Neural cell (in vitro differentiated cells): ENCODE results near the gene KCNJ5. TPM values are rescaled to one million over a fixed set of nuclear protein-coding genes. Genes with fewer than 3 reads are reported as not detected.

Source experiments
- H2AFZ ChIP-seq: fragments of 200-600, 300-800 bp; sonication (generic), shearing (Covaris generic); 2 replicates; pipeline ENCODE4 v1.6.0; 2014; ENCODE audit warnings: low read depth, mild to moderate bottlenecking, antibody characterized with exemption, low read length, moderate library complexity
- H3F3A ChIP-seq: fragments of 200-600 bp; shearing (Covaris generic); 2 replicates; pipeline ENCODE4 v1.6.1; 2016; ENCODE audit warnings: mild to moderate bottlenecking, moderate library complexity, mixed read lengths, antibody characterized with exemption, low read length; ENCODE audit not compliant: insufficient read depth, poor library complexity, severe bottlenecking
- H3K27ac ChIP-seq: fragments of 200-600, 300-800 bp; sonication (generic), shearing (Covaris generic); 2 replicates; pipeline ENCODE4 v1.5.1; 2014; ENCODE audit warnings: mild to moderate bottlenecking, low read length, moderate library complexity
- H3K27me3 ChIP-seq: fragments of 300-800, 200-600 bp; sonication (generic), shearing (Covaris generic); 2 replicates; pipeline ENCODE4 v1.6.0; 2014; ENCODE audit warnings: mild to moderate bottlenecking, low read depth, low read length, moderate library complexity; ENCODE audit not compliant: insufficient read depth
- H3K36me3 ChIP-seq: fragments of 300-800, 200-600 bp; sonication (generic), shearing (Covaris generic); 2 replicates; pipeline ENCODE4 v1.5.1; 2014; ENCODE audit warnings: mild to moderate bottlenecking, antibody characterized with exemption, low read length, moderate library complexity; ENCODE audit not compliant: insufficient read depth
- H3K4me2 ChIP-seq: fragments of 300-800, 200-600 bp; sonication (generic), shearing (Covaris generic); 2 replicates; pipeline ENCODE4 v1.6.0; 2014; ENCODE audit warnings: mild to moderate bottlenecking, low read length
- H3K4me3 ChIP-seq: fragments of 300-800, 200-600 bp; sonication (generic), shearing (Covaris generic); 2 replicates; pipeline ENCODE4 v1.5.1; 2014; ENCODE audit warnings: mild to moderate bottlenecking, low read length, moderate library complexity
- H3K79me2 ChIP-seq: fragments of 200-600 bp; shearing (Covaris generic); replicated peaks from 2 replicates; pipeline ENCODE4 v1.6.0; 2014; ENCODE audit warnings: mild to moderate bottlenecking, low read length, moderate library complexity; ENCODE audit not compliant: insufficient read depth
- H3K9ac ChIP-seq: fragments of 300-800, 200-600 bp; sonication (generic), shearing (Covaris generic); 2 replicates; pipeline ENCODE4 v1.6.1; 2016; ENCODE audit warnings: mild to moderate bottlenecking, low read length, mixed read lengths
- H3K9me2 ChIP-seq: fragments of 200-600 bp; shearing (Covaris generic); 2 replicates; pipeline ENCODE4 v1.6.1; 2016; ENCODE audit warnings: mild to moderate bottlenecking, low read length, mixed read lengths; ENCODE audit not compliant: insufficient read depth
- H3K9me3 ChIP-seq: fragments of 200-600, 300-800 bp; sonication (generic), shearing (Covaris generic); 2 replicates; pipeline ENCODE4 v1.6.1; 2016; ENCODE audit warnings: mild to moderate bottlenecking, mixed run types, low read length, moderate library complexity, mixed read lengths
- H4K20me1 ChIP-seq: fragments of 200-600 bp; shearing (Covaris generic); 2 replicates; pipeline ENCODE4 v1.6.1; 2016; ENCODE audit warnings: mild to moderate bottlenecking, mixed run types; ENCODE audit not compliant: insufficient read depth
- EP300 ChIP-seq: fragments of 450-650 bp; conservative IDR thresholded peaks from 2 replicates; pipeline ENCODE4 v1.6.1; 2014; ENCODE audit warnings: antibody characterized with exemption, mild to moderate bottlenecking, moderate library complexity; ENCODE audit not compliant: poor library complexity, severe bottlenecking
- EZH2 ChIP-seq: fragments of 200-600, 300-800 bp; shearing (Covaris generic), sonication (generic); IDR thresholded peaks from 2 replicates; pipeline ENCODE4 v1.6.1; 2014; ENCODE audit warnings: antibody characterized with exemption, low read length, borderline replicate concordance, mild to moderate bottlenecking; ENCODE audit not compliant: insufficient read depth, poor library complexity, severe bottlenecking
- MXI1 ChIP-seq: fragments of 450-650 bp; conservative IDR thresholded peaks from 2 replicates; pipeline ENCODE4 v1.6.1; 2014; ENCODE audit warnings: antibody characterized with exemption, mild to moderate bottlenecking; ENCODE audit not compliant: poor library complexity, severe bottlenecking
- POLR2AphosphoS5 ChIP-seq: IDR thresholded peaks from 2 replicates; pipeline ENCODE4 v1.6.1; 2012
- RAD21 ChIP-seq: fragments of 450-650 bp; conservative IDR thresholded peaks from 2 replicates; pipeline ENCODE4 v1.6.1; 2014; ENCODE audit warnings: antibody characterized with exemption, mild to moderate bottlenecking, moderate library complexity
- SMC3 ChIP-seq: fragments of 450-650 bp; conservative IDR thresholded peaks from 2 replicates; pipeline ENCODE4 v1.6.1; 2014; ENCODE audit warnings: antibody characterized with exemption, mild to moderate bottlenecking, moderate library complexity; ENCODE audit not compliant: poor library complexity
- TAF1 ChIP-seq: IDR thresholded peaks from 2 replicates; pipeline ENCODE4 v1.6.1; 2012; ENCODE audit warnings: low read depth
- polyA plus RNA-seq: library from polyadenylated mRNA; depleted of rRNA; stranded (reverse); fragments of >200 nt; gene quantifications from 2 replicates; pipeline ENCODE4 v1.2.3, GENCODE V29; 2014
- TF ChIP-seq, protein P1 (sequence below): fragments of 450-650 bp; IDR thresholded peaks from 2 replicates; pipeline ENCODE4 v1.5.1; 2014; ENCODE audit warnings: antibody characterized with exemption, mild to moderate bottlenecking, moderate library complexity; ENCODE audit not compliant: poor library complexity, severe bottlenecking
- TF ChIP-seq, protein P2 (sequence below): IDR thresholded peaks from 2 replicates; pipeline ENCODE4 v1.6.1; 2012; ENCODE audit warnings: borderline replicate concordance

The KCNJ5 gene
- polyA plus RNA-seq, 1 donor from 2014 or later = 1.1 TPM

DNA sequence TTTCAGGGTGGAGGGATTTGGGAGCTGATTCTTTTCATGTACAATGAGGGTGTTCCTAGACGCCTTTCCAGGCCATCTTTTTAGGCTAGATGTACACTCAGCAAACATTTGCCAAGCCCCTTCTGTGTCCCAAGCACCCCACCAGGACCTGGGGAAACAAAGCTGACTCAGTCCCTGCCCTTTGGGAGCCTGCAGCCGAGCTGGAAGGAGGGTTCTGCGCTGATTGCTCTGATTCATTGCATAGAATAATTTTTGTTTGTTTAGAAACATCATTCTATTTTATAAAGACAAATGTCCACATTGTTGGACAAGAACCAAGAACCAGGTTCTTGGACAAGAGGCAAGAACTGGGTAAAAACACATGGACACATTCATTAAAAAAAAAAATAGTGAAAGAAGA lies 34.8 kb downstream of the KCNJ5 start:
- no peaks in the 10 kb centered on the region for H3K36me3 ChIP-seq
- TF ChIP-seq EZH2 (no peak), MXI1 (no peak), SMC3 (no peak), POLR2AphosphoS5 (no peak), EP300 (no peak), RAD21 (no peak), TAF1 (no peak)
- TF ChIP-seq, protein P1, sequence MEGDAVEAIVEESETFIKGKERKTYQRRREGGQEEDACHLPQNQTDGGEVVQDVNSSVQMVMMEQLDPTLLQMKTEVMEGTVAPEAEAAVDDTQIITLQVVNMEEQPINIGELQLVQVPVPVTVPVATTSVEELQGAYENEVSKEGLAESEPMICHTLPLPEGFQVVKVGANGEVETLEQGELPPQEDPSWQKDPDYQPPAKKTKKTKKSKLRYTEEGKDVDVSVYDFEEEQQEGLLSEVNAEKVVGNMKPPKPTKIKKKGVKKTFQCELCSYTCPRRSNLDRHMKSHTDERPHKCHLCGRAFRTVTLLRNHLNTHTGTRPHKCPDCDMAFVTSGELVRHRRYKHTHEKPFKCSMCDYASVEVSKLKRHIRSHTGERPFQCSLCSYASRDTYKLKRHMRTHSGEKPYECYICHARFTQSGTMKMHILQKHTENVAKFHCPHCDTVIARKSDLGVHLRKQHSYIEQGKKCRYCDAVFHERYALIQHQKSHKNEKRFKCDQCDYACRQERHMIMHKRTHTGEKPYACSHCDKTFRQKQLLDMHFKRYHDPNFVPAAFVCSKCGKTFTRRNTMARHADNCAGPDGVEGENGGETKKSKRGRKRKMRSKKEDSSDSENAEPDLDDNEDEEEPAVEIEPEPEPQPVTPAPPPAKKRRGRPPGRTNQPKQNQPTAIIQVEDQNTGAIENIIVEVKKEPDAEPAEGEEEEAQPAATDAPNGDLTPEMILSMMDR = no peak
- TF ChIP-seq, protein P2, sequence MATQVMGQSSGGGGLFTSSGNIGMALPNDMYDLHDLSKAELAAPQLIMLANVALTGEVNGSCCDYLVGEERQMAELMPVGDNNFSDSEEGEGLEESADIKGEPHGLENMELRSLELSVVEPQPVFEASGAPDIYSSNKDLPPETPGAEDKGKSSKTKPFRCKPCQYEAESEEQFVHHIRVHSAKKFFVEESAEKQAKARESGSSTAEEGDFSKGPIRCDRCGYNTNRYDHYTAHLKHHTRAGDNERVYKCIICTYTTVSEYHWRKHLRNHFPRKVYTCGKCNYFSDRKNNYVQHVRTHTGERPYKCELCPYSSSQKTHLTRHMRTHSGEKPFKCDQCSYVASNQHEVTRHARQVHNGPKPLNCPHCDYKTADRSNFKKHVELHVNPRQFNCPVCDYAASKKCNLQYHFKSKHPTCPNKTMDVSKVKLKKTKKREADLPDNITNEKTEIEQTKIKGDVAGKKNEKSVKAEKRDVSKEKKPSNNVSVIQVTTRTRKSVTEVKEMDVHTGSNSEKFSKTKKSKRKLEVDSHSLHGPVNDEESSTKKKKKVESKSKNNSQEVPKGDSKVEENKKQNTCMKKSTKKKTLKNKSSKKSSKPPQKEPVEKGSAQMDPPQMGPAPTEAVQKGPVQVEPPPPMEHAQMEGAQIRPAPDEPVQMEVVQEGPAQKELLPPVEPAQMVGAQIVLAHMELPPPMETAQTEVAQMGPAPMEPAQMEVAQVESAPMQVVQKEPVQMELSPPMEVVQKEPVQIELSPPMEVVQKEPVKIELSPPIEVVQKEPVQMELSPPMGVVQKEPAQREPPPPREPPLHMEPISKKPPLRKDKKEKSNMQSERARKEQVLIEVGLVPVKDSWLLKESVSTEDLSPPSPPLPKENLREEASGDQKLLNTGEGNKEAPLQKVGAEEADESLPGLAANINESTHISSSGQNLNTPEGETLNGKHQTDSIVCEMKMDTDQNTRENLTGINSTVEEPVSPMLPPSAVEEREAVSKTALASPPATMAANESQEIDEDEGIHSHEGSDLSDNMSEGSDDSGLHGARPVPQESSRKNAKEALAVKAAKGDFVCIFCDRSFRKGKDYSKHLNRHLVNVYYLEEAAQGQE = no peak
- no peak overlapping the region for H2AFZ ChIP-seq
- H4K20me1 ChIP-seq = no peaks in the 10 kb centered on the region
- no peaks in the 10 kb centered on the region for H3K9me2 ChIP-seq
- H3K4me2 ChIP-seq = no peak overlapping the region
- peak overlapping the region; percentile 6 for H3K27ac ChIP-seq
- H3F3A ChIP-seq = peaks cover 7% of the 10 kb centered on the region
- no peaks in the 10 kb centered on the region for H3K27me3 ChIP-seq
- no peaks in the 10 kb centered on the region for H3K79me2 ChIP-seq
- no peak overlapping the region for H3K9ac ChIP-seq
- no peaks in the 10 kb centered on the region for H3K9me3 ChIP-seq
- H3K4me3 ChIP-seq = no peak overlapping the region

DNA sequence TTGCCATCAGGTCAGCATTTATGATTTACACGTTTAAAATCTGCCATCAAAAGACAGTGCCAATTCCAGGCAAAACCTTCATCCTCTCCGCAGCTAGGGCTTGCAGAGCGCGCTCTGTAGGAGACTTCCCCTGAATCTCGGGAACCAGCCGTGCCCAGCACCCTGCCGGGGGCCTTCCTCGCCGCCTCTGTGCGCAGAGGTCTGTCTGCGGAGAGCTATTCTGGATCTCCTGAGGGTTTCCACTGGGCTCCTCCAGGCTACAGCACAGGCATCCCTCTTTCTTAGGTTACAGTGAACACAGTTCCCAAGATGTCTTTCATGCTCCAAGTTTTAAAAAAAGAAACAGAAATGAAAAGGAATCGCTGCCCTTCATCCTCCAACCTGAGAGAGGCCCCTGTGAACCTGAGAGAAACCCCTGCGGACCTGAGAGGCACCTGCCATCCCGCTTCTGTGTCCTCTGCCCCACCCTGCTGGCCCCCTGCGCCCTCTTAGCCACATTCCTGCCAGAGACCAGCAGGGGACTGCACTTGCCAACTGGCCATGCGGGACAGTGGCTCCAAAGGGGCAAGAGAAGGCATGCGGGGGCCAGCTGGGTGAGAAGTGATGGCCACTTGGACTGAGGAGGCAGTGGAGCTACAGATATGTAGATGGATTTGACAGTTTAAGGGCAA lies 35.4 kb downstream of the KCNJ5 start:
- Histone ChIP-seq H3K9me2 (no peaks in the 10 kb centered on the region), H3K4me2 (no peak overlapping the region), H3K4me3 (no peak overlapping the region), H3K27ac (peak overlapping the region; percentile 76), H3K9me3 (no peaks in the 10 kb centered on the region), H3F3A (peaks cover 7% of the 10 kb centered on the region), H4K20me1 (no peaks in the 10 kb centered on the region), H3K9ac (no peak overlapping the region), H3K36me3 (no peaks in the 10 kb centered on the region), H3K79me2 (no peaks in the 10 kb centered on the region), H2AFZ (no peak overlapping the region), H3K27me3 (no peaks in the 10 kb centered on the region)
- TF ChIP-seq MXI1 = no peak
- TF ChIP-seq TAF1 = no peak
- TF ChIP-seq, protein P1 = no peak
- TF ChIP-seq, protein P2 = no peak
- no peak for TF ChIP-seq POLR2AphosphoS5
- no peak for TF ChIP-seq SMC3
